AG04449 (cell line): ENCODE data around the gene ARL15.

Experiments used
- CTCF ChIA-PET: fragments of 350-600 bp; formaldehyde crosslinking; extraction: SDS; loops from one replicate; lab custom pipeline; 2021; ENCODE audit warnings: antibody characterized with exemption; lab: Yijun Ruan, JAX
- POLR2A ChIA-PET: fragments of 400-600, 350-600 bp; formaldehyde crosslinking; extraction: SDS; loops from one replicate; lab custom pipeline; 2020; ENCODE audit warnings: antibody characterized with exemption, inconsistent platforms; lab: Yijun Ruan, JAX
- DNase-seq: peaks from one replicate; pipeline ENCODE4 v3.0.0-alpha.2; 2010; ENCODE audit warnings: low read depth, low spot score
- H3K4me3 ChIP-seq: 2 replicates; pipeline ENCODE4 v1.5.1; 2011; ENCODE audit warnings: low read depth, mild to moderate bottlenecking, control low read depth, low read length
- CTCF ChIP-seq: IDR thresholded peaks from one replicate; pipeline ENCODE4 v1.5.1; 2011; ENCODE audit warnings: mild to moderate bottlenecking, moderate library complexity, low read length, control low read depth, inconsistent platforms; ENCODE audit not compliant: insufficient read depth; ENCODE audit errors: missing control alignments

Gene ARL15

DNA sequence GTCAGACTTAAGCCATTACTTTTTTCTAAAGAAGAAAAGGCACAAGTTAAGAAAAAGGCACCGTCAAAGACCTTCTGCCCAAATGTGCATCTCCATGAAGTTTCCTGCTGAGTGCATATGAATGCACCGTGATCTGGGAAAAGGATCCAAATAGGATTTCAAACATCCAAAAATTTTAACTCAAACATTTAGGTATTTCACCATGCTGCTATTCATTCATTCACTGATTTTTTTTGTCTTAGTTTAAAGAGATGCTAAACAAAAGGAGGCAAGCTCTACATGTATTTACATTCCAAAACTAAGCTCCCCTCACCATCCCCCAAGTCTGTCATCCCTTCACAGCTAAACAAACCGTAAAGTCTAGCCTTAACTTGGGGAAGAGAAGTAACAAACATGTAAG lies 291.9 kb downstream of the ARL15 start:
- DNase-seq, result no peak
- no peak for TF ChIP-seq CTCF
- ChIA-PET CTCF (no interaction called here), POLR2A (no interaction called here)
- no peak overlapping the region for H3K4me3 ChIP-seq

DNA sequence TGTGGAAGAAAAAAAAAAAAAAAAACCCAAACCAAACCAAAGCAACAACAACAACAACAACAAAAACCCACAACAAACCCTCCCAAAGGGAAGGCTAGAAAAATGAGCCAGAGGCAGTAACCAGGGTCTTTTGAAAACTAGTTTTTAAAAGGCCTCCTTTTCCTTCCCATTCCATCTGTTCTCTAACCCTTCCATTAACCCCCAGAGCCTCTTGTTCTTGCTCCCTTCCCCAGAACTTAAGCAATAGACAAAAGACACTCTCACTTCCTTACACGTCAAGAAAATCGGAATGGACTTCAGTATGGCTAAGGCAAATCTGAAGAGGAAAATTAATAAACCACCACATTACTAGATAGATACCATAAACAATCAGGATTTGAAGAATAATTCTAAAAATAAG lies 292.8 kb downstream of the ARL15 start:
- DNase-seq, result no peak
- no peak overlapping the region for H3K4me3 ChIP-seq
- CTCF ChIA-PET, result interaction anchor here (0.7 kb wide), 1 partner anchor 10 kb away, joined by 3 read pairs; no protein-coding TSS in a partner anchor
- no peak for TF ChIP-seq CTCF
- POLR2A ChIA-PET, result no interaction called here

DNA sequence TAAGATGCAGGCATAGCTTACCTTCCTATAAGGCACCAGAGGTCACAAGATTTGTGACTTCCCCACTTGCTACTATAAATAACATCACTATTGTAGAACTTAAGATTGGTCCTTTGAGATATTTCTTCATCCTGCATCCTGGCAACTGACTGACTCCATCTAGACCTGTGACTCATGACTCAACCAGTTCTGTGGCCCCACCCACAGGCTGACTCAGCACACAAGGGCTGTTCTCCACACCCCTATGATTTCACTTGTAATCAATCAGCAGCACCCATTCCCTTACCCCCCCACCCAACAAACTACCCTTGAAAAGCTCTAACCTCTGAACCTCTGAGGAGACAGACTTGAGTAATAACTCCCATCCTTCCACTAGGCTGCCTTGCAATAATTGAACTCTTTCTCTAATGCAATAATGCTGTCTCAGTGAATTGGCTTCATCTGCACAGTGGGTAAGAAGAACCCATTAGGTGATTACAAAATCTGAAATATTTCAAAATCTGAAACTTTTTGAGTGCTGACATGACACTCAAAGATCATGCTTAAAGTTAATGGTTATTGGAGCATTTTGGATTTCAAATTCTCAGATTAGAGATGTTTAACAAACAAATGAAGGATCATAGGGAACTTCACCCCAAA lies 296.7 kb downstream of the ARL15 start:
- no peak overlapping the region for H3K4me3 ChIP-seq
- ChIA-PET CTCF (interaction anchor here (1.2 kb wide), 1 partner anchor 10 kb away, joined by 3 read pairs; no protein-coding TSS in a partner anchor), POLR2A (no interaction called here)
- peak; percentile 46 for DNase-seq
- TF ChIP-seq CTCF, result no peak

DNA sequence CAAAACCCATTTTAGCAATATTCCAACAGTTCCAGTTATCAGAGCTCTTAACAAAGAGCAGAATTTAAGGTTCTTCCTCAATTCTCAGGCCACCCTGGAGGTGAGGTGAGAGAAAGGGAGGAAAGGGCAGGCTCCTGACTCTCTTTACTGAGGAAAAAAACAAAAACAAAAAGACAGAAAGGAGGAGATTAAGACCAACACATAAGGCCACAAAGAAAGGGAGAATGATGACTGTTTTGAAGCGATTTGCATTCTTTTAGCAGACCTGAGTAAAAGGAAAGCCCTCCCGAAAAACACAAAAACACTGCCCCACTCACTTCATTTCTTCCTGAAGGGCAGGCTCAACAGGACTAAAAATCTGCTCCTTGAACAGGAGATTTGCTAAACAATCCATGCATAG lies 300.5 kb downstream of the ARL15 start:
- no peak for DNase-seq
- POLR2A ChIA-PET, result no interaction called here
- no peak for TF ChIP-seq CTCF
- CTCF ChIA-PET, result interaction anchor here (1.2 kb wide), 1 partner anchor 105 kb away, joined by 4 read pairs; no protein-coding TSS in a partner anchor
- H3K4me3 ChIP-seq, result no peak overlapping the region

GRCh38 chr5:54009357-54009756 lies 301.0 kb downstream of the ARL15 start:
- CTCF ChIA-PET, result interaction anchor here (1.2 kb wide), 1 partner anchor 105 kb away, joined by 4 read pairs; no protein-coding TSS in a partner anchor
- DNase-seq, result no peak
- POLR2A ChIA-PET, result no interaction called here
- H3K4me3 ChIP-seq, result no peak overlapping the region
- TF ChIP-seq CTCF, result no peak

- peak; percentile 9 for DNase-seq
- POLR2A ChIA-PET, result no interaction called here
- CTCF ChIA-PET, result interaction anchor here (0.9 kb wide), 1 partner anchor 9 kb away, joined by 3 read pairs; no protein-coding TSS in a partner anchor
- no peak overlapping the region for H3K4me3 ChIP-seq
- TF ChIP-seq CTCF, result no peak
Observed at GRCh38 chr5:54007827-54008777, 302.3 kb downstream of the ARL15 start.
